Sciatic nerve (tissue), 2 donors: Measurements from ENCODE around the gene RPS6KA5. TPM values are rescaled to one million over a fixed set of nuclear protein-coding genes. Genes with fewer than 3 reads are reported as not detected.
"Not testable (repeated sequence)": the region's sequence is repeated elsewhere in the genome, so short reads cannot be mapped to it uniquely, and the experiment has no call there.

Source experiments
- ATAC-seq: fragments of 200-7000 bp; cut with Tn5 transposase; one replicate; pipeline ENCODE4 v1.9.1; 2020; ENCODE audit warnings: mild to moderate bottlenecking, moderate library complexity
- DNase-seq: peaks from one replicate; pipeline ENCODE4 v3.0.0-alpha.2; 2020; ENCODE audit warnings: low spot score
- intact Hi-C: fragments of 100-400 bp; cut with DNase I; formaldehyde crosslinking; loops from one replicate; pipeline ENCODE4 v1.14.2; 2022
- total RNA-seq: library from RNA; stranded (reverse); fragmentation: NEBNext Ultra II Directional; extraction: Animal tissue kit (Norgen Biotek cat#: 25700); gene quantifications from one replicate; pipeline ENCODE4 v1.2.1, GENCODE V29; 2021
- donor health status: DM: no; HTN: no; CAD: no.
- donor health status: DM: no; HTN: no; CAD: no.

Gene RPS6KA5
- total RNA-seq, 1 donor from 2014 or later, result 30.4 TPM

DNA sequence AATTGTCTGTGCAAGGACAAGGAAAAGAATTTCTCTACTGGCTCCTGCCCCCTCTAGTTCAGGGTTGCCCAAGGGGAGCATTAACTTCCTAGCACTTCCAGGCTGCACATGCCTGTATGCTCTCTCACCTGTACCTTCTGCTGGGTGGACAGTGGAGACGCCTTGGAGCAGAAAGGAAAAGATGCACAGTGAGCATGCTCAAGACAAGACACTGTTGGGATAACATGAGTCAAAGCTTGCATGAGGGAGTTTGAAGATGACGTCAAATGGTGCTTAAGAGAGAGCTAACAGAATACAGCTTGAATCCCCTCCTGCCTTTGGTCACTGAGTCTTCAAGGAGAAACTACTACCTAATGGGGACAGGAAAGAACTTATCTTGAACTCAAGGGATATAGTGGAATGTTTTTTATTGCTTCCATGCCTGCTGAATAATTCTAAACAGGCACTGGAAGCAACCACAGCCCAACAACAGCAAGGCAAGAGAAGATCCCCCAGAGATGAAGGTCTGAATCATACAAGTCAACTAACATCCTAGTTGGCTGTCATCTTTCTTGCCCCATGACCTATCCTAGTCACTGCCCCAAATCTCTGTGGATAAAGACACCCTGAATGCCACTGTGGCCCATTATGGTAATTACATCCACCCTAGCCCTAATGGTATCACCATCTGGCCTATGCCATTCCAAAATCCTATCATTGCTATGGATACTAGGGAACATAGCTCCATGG, 23.5 kb downstream of the RPS6KA5 start:
- ATAC-seq, result no peak
- intact Hi-C loops, result no loop called here
- DNase-seq, result no peak

DNA sequence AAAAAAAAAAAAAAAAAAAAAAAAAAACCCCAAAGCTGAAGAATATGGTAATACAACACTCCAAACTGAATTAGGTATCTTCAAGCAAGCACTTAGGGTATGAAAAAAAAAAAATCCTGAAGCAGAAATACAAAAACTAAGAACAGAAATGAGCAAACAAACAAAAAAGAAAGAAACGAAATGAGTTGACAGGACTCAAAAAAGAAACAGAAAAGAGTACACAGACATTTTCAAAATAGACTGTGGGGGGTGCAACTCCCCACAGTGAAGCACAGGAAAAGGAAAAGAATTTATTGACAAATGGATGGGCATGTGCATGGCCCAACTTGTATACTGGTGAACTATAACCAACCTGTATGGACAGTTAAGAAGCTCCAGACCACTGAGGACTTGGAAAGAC, 24.6 kb downstream of the RPS6KA5 start:
- intact Hi-C loops, result no loop called here
- DNase-seq (no peak), ATAC-seq (no peak)

DNA sequence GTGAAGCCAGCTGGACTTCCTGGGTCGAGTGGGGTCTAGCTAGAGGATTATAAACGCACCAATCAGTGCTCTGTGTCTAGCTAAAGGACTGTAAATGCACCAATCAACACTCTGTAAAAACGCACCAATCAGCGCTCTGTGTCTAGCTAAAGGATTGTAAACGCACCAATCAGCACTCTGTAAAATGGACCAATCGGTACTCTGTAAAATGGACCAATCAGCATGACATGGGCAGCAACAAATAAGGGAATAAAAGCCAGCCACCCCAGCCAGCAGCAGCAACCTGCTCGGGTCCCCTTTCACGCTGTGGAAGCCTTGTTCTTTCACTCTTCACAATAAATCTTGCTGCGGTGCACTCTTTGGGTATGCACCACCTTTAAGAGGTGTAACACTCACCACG, 26.1 kb downstream of the RPS6KA5 start:
- intact Hi-C loops, ATAC-seq, DNase-seq: not testable (repeated sequence)

DNA sequence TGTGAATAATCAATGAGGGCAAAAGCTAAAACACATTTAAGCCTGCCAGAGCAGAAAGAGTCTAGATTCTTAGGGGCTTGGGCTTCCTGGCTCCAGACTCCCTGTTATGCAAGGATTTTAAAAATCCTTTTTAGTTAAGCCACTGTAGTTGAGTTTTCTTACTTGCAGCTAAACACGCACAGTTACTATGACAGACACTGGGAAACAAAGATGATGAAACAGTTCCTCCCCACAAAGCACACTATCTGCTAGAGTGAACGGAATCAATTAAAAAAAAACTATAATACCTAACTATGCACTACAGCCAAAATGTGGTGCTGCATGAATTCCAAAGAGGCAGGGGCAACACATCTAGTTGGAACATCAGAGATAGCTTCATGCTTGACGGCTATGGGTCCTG, 28.2 kb downstream of the RPS6KA5 start:
- ATAC-seq, result no peak

DNA sequence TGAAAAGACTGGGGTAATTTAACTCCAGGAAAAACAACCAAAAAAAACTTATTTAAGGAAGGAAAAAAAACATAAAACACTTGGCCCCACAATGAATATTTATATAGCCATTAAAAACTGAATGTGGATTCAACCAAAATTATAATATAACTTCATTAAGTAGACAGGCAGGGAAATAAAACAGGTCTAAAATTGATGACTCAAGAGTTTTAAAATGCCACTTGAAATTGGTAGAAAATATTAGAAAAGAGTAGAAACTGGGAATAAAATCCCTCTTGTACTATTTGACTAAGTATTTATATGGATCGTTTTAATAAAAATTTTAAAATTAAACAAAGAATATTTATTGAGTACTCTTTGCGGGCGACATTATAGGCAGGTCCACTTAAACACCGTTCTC, 28.8 kb downstream of the RPS6KA5 start:
- ATAC-seq (no peak), DNase-seq (no peak)
- intact Hi-C loops, result no loop called here

More for the DNA sequence above, 28.2 kb downstream of the RPS6KA5 start:
- no peak for DNase-seq
- intact Hi-C loops, result no loop called here

DNA sequence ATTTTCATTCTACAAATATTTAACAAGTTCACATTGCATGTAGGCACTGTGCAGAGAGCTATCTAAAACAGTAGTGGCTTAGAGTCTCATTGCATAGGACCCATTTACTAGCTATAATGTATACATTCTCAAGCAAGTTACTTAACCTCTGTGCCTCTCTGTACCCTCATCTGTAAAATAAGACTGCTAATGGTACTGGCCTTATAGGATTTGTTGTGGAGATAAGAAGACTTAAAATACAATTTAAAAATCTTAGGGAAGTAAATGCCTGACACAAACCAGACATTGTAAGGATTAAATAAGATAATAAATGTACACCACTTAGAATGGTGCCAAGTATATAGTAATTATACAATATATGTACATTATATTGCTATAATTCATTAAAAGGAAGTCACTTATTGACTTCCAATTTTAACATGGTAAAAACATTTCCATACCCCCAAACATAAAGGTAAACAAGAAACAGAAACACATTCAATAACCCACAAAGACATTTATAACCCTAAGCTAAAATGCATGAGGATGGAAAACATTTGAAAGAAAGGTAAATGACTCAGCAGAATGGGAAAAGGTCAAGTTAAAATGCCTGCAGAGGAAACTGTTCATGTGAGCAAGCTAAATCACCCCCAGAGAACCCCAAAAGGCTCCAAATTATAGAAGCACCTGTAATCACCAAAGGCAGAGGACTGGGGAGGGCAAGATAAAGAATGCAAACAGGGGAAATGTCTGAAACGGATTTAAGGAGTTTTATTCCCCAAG, 30.8 kb downstream of the RPS6KA5 start:
- intact Hi-C loops, result no loop called here
- ATAC-seq, result no peak
- no peak for DNase-seq

DNA sequence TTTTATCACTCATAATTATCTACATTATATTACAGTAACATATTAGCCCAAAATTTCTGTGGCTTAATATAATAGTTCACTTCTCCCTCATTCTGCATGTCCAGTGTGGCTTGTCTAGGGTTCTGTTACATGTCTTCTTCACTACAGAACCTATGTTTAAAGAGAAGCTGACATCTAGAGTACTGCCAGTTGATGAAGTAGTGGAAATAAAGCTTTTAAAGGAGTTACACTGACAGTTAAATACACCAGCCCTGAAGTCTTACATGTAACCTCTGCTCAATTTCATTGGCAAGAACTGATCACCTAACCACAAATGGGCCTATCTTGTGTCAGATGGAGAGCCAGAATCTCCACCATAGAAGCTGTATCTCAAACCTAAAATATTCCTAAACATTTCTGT, 32.9 kb downstream of the RPS6KA5 start:
- ATAC-seq, result no peak
- no peak for DNase-seq
- intact Hi-C loops, result no loop called here

DNA sequence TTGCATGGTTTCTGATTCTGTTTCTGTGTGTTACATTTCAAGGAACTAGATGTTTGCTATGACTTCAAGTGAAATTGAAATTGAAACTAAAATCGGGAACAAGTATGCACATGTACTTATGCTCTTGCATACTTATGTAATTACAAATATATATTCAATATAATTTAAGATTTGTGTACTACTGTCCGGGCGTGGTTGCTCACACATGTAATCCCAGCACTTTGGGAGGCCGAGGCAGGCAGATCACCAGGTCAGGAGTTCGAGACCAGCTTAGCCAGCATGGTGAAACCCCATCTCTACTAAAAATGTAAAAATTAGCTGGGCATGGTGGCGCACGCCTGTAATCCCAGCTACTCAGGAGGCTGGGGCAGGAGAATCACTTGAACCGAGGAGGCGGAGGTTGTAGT, 37.8 kb downstream of the RPS6KA5 start:
- intact Hi-C loops, DNase-seq: not testable (repeated sequence)
- peak; percentile 45 for ATAC-seq

DNA sequence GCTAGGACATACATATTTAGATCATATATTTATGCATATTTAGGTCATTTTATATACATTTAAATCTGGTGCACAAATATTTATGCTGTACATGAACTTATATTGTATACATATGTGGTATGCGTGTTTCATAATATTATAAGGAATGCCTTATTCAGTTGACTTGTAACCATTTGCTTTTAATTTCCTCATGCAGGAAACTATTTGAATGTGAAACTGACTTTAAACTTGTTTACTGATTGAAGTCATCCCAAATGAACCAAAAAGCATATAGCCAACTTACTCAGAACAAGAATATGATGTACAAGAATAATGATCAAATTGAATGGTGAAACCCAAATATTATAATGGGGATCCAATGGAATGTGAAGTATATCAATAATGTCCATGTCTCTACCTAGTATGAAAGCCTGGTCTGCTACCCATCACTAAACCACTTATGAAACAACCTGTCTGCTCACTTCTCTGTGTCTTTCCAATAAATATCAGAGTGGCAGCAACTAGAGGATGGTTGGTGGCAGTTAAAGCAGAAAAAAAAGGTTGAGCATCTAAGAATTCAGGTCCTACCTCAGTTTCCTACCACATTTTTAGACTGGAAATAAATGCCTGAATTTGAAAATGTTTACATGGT, 38.3 kb downstream of the RPS6KA5 start:
- ATAC-seq (no peak), DNase-seq (no peak)
- intact Hi-C loops, result no loop called here

DNA sequence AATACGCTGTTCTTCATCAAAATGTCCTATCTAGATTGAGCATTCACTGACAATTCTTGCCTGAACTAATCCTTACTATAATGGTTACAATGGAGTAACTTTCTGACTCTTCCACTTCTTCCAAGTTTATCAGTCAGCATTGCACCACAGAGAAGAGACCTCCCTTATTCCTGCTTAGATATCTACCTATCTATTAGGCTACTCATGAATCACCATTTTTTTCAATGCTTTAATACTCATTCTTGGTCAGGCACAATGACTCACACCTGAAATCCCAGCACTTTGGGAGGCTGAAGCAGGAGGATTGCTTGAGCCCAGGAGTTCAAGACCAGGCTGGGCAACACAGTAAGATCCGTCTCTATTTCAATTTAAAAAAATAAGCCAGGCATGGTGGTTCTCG, 39.3 kb downstream of the RPS6KA5 start:
- ATAC-seq, result no peak
- no peak for DNase-seq
- intact Hi-C loops, result no loop called here

DNA sequence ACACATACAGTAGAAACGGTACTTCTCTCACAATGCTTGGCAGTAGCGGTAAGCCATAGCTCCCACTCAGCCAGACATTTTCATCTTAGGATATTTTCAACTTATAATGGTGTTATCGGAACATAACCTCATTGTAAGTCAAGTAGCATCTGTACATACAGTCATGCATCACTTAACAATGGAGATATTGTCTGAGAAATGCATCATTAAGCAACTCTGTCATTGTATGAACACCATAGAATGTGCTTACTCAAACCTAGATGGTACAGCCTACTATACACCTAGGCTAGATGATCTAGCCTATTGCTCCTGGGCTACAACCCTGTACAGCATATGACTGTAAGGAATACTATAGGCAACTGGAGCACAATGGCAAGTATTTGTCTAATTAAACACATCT, 40.8 kb downstream of the RPS6KA5 start:
- DNase-seq, result no peak
- intact Hi-C loops, result no loop called here
- no peak for ATAC-seq

DNA sequence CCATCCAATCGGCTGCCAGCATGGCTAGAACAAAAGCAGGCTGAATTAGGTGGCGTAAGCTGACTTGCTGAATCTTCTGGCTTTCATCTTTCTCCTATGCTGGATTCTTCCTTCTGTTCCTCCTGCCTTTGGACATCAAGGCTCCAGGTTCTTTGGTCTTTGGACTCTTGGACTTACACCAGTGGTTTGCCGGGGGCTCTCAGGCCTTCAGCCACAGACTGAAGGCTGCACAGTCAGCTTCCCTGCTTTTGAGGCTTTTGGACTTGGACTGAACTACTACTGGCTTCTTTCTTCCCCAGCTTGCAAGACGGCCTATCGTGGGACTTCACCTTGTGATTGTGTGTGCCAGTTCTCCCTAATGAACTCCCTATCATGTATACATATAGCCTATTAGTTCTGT, 42.0 kb downstream of the RPS6KA5 start:
- no peak for ATAC-seq
- DNase-seq, result no peak
- intact Hi-C loops, result no loop called here

DNA sequence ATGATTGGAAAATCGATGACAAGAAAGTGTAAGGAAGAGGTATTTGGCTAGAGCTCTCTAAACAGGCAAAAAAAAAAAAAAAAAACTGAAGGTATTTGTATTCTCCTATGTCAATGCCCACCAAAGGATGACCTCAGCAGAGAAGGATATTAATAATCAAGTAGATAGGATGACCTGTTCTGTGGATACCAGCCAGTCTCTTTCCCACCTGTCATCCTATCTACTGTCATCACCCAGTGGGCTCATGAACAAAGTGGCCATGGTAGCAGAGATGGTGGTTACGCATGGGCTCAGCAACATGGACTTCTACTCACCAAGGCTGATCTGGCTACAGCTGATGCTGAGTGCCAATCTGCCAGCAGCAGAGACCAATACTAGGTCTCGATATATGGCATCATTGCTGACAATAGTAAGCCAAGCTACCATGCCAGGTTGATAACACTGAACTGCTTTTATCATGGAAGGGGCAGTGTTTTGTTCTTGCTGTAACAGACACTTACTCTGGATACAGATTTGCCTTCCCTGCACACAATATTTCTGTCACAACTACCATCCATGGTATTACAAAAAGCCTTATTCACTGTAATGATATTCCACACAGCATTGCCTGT, 43.5 kb downstream of the RPS6KA5 start:
- DNase-seq (no peak), ATAC-seq (no peak)
- intact Hi-C loops, result no loop called here

DNA sequence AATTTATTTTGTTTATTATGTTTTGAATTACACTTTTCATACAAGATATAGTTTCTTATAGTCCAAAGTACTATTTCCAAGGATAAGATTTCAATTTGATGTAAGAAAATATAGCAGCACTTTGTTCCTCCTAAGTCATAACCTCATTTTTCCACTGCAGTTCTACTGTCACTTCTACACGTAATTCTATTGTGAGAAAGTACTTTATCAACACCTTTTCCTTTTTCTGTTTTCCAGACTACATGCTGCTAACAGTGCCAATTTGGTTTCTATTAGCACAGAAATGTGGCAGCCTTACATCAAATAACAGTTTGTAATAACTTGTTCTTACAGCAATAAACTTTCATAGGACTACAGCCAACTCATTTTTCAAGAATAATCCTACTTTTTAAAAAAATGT, 45.0 kb downstream of the RPS6KA5 start:
- intact Hi-C loops, result no loop called here
- DNase-seq (no peak), ATAC-seq (no peak)

DNA sequence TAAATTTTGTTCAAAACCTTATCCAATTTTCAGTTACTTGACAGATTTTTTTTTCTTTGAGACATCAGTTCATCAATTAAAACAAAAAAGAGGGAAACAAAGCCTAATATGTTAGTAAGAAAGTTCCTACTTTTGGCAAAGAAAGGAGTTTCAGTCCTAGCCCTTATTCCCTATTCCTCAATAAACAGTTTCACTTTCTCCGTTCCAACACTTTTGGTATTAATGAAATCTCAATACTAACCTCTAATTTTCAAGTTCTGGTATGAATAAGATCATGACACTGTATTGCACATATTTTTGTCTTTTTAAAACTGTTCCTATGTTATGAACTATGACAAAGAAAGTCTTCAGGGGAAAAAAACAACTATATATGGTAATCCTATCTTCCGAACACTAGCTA, 48.4 kb downstream of the RPS6KA5 start:
- ATAC-seq, result no peak
- no peak for DNase-seq
- intact Hi-C loops, result no loop called here

DNA sequence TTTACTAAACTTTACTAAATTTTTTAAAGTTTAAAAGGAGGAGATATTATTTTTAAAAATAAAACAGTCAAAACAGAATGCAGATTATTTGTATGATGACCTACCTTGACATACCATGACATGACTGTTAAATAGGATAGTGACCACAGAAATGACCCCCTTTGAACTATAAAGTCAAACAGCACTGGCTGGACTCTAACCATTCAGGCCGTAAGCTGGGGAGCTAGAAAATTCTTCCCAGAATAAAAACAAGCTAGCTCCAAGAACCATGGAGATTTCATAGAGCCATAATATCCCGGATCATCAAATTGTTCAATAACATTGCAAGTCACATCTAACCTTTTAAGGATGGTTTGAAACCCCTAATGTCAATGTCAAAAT, 50.3 kb downstream of the RPS6KA5 start:
- DNase-seq, result no peak
- intact Hi-C loops, result no loop called here
- no peak for ATAC-seq

DNA sequence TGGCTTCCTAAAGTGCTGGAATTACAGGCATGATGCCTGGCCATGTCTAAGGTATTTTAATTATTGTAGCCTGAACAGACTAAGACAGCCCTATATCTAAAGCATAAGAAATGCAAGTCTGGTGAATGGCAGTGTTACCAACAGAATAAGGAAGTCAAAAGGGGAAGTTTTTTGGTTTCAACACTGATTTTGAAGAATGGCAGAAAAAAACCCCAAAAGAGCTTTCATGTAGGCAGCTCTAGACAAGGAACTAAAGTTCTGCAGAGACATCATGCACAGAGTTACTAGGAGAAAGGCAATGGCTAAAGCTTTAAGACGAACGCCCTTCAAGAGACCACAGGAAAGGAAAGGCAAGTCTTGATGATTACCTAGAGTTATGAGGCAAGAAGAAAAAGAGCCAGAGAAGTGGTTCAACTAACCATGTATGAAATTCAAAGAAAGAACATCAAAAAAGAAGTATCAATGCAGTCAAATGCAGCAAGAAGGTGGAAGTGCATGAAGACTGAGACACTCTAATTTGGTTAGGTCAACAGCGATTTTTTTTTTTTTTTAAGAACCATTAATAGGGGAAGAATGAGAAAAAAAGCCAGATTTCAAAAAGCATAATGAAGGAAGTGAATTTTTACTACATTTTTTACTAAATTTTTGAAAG, 50.8 kb downstream of the RPS6KA5 start:
- no peak for DNase-seq
- ATAC-seq, result peak; percentile 61
- intact Hi-C loops, result no loop called here

DNA sequence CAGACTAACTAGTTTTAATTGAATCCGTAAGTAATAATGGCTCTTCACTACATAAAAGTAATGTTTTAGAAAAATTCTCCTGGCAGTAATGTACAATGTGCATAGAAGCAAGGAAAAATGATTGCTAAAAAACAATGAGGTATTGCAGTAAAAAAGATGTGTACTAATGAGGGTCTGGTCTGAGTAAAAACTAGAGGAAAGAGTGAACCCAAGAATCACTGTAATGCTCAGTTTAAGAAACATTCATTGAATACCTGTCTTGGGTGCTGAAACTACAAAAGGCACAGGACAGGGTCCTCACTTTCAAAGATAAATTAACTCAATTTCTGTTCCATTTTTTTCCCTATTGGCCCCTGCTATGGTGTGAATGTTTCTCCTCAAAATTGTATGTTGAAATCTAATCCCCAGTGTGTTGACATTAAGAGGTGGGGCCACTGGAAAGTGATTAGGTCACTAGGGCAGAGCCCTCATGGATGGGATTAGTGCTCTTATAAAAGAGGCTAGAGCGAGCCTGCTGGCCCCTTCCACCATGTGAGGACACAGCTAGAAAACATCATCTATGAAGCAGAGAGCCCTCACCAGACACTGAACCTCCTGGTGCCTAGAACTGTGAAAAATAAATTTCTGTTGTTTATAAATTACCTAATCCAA, 51.6 kb downstream of the RPS6KA5 start:
- ATAC-seq, result peak; percentile 42
- no peak for DNase-seq
- intact Hi-C loops, result no loop called here

DNA sequence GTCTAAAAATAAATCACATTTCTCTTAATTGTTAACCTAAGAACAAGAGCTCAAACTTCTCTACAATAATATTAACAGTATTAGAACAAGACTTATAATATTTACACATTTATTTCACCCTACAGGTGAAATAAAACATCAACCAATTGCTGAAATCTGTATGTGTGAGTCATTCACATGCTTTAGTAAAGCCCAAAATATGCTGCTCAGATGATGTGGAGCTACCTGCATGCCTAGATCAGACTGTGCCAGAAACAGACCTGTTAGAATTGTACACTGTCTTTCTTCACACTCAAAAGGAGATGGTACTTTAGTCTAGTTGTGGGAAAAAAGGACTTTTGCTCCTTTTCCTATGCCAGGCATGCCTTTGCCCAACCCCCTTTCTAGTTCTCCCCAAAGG, 54.7 kb downstream of the RPS6KA5 start:
- intact Hi-C loops, result no loop called here
- ATAC-seq, result no peak
- no peak for DNase-seq
